Testis (tissue), 3 donors: Measurements from ENCODE around the gene PIEZO1. TPM values are rescaled to one million over a fixed set of nuclear protein-coding genes. Genes with fewer than 3 reads are reported as not detected.

Experiments used
- DNase-seq: peaks from one replicate; pipeline ENCODE4 v3.0.0-alpha.2; 2019
- H3K27ac ChIP-seq, 2 donors: fragments of 200-600 bp; sonication (generic); one replicate each; pipeline ENCODE4 v1.5.1; 2019
- H3K27me3 ChIP-seq: fragments of 200-600 bp; sonication (generic); one replicate; pipeline ENCODE4 v1.5.1; 2019
- H3K36me3 ChIP-seq: fragments of 200-600 bp; sonication (generic); one replicate; pipeline ENCODE4 v1.5.1; 2017; ENCODE audit warnings: low read depth; ENCODE audit errors: missing control alignments
- H3K4me1 ChIP-seq: fragments of 200-600 bp; sonication (generic); one replicate; pipeline ENCODE4 v1.5.1; 2019
- H3K4me3 ChIP-seq, 2 donors: fragments of 200-600 bp; sonication (generic); one replicate each; pipeline ENCODE4 v1.5.1; 2017 to 2019
- H3K9me3 ChIP-seq: fragments of 200-600 bp; sonication (generic); one replicate; pipeline ENCODE4 v1.5.1; 2017
- CTCF ChIP-seq, 3 experiments: fragments of 450-650 bp in 2 of 3; fragments of 200-600 bp in 1 of 3; sonication (generic) in 1 of 3; IDR thresholded peaks; one replicate each; pipeline ENCODE4 v1.5.1; 2016 to 2019; ENCODE audit warnings: antibody characterized with exemption in 3 of 3, mild to moderate bottlenecking in 2 of 3, moderate library complexity in 1 of 3
- POLR2A ChIP-seq: fragments of 450-650 bp; IDR thresholded peaks from one replicate; pipeline ENCODE4 v1.6.1; 2017; ENCODE audit warnings: antibody characterized with exemption, mild to moderate bottlenecking, moderate library complexity
- WGBS, 2 donors: methylation state at CpG; one replicate each; pipeline ENCODE4 v1.1.5; 2018; 5-methylcytosine and 5-hydroxymethylcytosine counted together
- intact Hi-C: fragments of 100-400 bp; cut with DNase I; formaldehyde crosslinking; loops from one replicate; pipeline ENCODE4 v1.15.1; 2023; ENCODE audit warnings: low total_unique reads
- polyA plus RNA-seq: library from polyadenylated mRNA; stranded (reverse); fragments of 350-450 nt; fragmentation: Illumina TruSeq; extraction: RNeasy Lipid Tissue Mini Kit (QIAGEN cat#74804); gene quantifications from one replicate; pipeline ENCODE4 v1.2.3, GENCODE V29; 2014; ENCODE audit warnings: low read depth, low replicate concordance; ENCODE audit not compliant: insufficient read depth
- total RNA-seq, 2 donors: library from RNA; depleted of rRNA; stranded (reverse); fragments of >200 nt; gene quantifications; one replicate each; pipeline ENCODE4 v1.2.3, GENCODE V29; 2016

Gene PIEZO1
- total and polyA plus RNA-seq, 3 donors from 2014 or later: 24.2 to 44.5 (median 40.7) TPM

- H3K36me3 ChIP-seq: no peaks in the 10 kb centered on the region
- no peak overlapping the region for H3K4me3 ChIP-seq
- H3K4me1 ChIP-seq: peaks cover 30% of the 10 kb centered on the region
- H3K27ac ChIP-seq: peak overlapping the region; percentile 82 to 92
- no peaks in the 10 kb centered on the region for H3K27me3 ChIP-seq
- TF ChIP-seq CTCF (IDR thresholded peaks at IDR 0.05): no peak
- no peak for TF ChIP-seq POLR2A
- intact Hi-C loops: no loop called here
- H3K9me3 ChIP-seq: no peaks in the 10 kb centered on the region
- WGBS, 2 donors: 49 to 58% methylated on average over 7 to 12 of the region's 12 CpGs
- DNase-seq: no peak
Measured at GRCh38 chr16:88810166-88810911, 25.3 kb upstream of the PIEZO1 start.

- Histone ChIP-seq H3K4me3 (no peak overlapping the region), H3K9me3 (no peaks in the 10 kb centered on the region), H3K27ac (no peak overlapping the region), H3K27me3 (no peaks in the 10 kb centered on the region), H3K4me1 (peaks cover 30% of the 10 kb centered on the region), H3K36me3 (no peaks in the 10 kb centered on the region)
- WGBS, 2 donors: 84 to 86% methylated on average over 7 to 8 of the region's 10 CpGs
- no peak for DNase-seq
- TF ChIP-seq POLR2A: no peak
- TF ChIP-seq CTCF (IDR thresholded peaks at IDR 0.05): no peak
- intact Hi-C loops: no loop called here
Measured at GRCh38 chr16:88809676-88810165, 24.7 kb upstream of the PIEZO1 start.

- intact Hi-C loops: no loop called here
- H3K4me1 ChIP-seq: peaks cover 33% of the 10 kb centered on the region
Measured at GRCh38 chr16:88809068-88809675, 24.2 kb upstream of the PIEZO1 start.

GRCh38 chr16:88807626-88808453 lies 22.8 kb upstream of the PIEZO1 start:
- Histone ChIP-seq H3K4me3 (no peak overlapping the region), H3K27me3 (no peaks in the 10 kb centered on the region), H3K36me3 (no peaks in the 10 kb centered on the region), H3K27ac (no peak overlapping the region), H3K9me3 (no peaks in the 10 kb centered on the region), H3K4me1 (peaks cover 33% of the 10 kb centered on the region)
- no peak for TF ChIP-seq POLR2A
- no peak for TF ChIP-seq CTCF (IDR thresholded peaks at IDR 0.05)
- 83 to 94% methylated on average over 16 to 25 of the region's 26 CpGs for WGBS, 2 donors
- DNase-seq: no peak
- intact Hi-C loops: no loop called here

More at GRCh38 chr16:88809068-88809675, 24.2 kb upstream of the PIEZO1 start:
- Histone ChIP-seq H3K27ac (no peak overlapping the region), H3K36me3 (no peaks in the 10 kb centered on the region), H3K9me3 (no peaks in the 10 kb centered on the region), H3K27me3 (no peaks in the 10 kb centered on the region), H3K4me3 (no peak overlapping the region)
- DNase-seq: no peak
- TF ChIP-seq CTCF (IDR thresholded peaks at IDR 0.05) (no peak), POLR2A (no peak)
- 95 to 97% methylated on average over 8 to 10 of the region's 10 CpGs for WGBS, 2 donors
